Natural killer cell (primary cell): ENCODE results near the gene BTBD7. TPM values are rescaled to one million over a fixed set of nuclear protein-coding genes. Genes with fewer than 3 reads are reported as not detected.

Source experiments
- ATAC-seq, 3 donors: fragments of 150-1000 bp in 2 of 3; fragments of 200-7000 bp in 1 of 3; cut with Tn5 transposase; 1 replicate in 1 of 3; 2 replicates in 2 of 3; pipeline ENCODE4 v1.10.0; 2021; ENCODE audit warnings: mild to moderate bottlenecking in 2 of 3, moderate library complexity in 2 of 3
- DNase-seq, 2 donors: peaks; one replicate each; pipeline versions ENCODE4 v3.0.0 to v3.0.0-alpha.2; 2013 to 2021; ENCODE audit warnings: mixed read lengths in 1 of 2
- H3K27ac ChIP-seq: one replicate; pipeline ENCODE4 v1.5.1; 2013; ENCODE audit warnings: mild to moderate bottlenecking, low read length
- H3K27me3 ChIP-seq: one replicate; pipeline ENCODE4 v1.6.1; 2013; ENCODE audit warnings: low read length; ENCODE audit not compliant: control insufficient read depth, insufficient read depth
- H3K36me3 ChIP-seq: one replicate; pipeline ENCODE4 v1.6.1; 2013; ENCODE audit warnings: low read length; ENCODE audit not compliant: control insufficient read depth, insufficient read depth
- H3K4me1 ChIP-seq: one replicate; pipeline ENCODE4 v1.6.1; 2013; ENCODE audit warnings: low read length; ENCODE audit not compliant: control insufficient read depth, insufficient read depth
- H3K4me3 ChIP-seq: one replicate; pipeline ENCODE4 v1.5.1; 2013; ENCODE audit warnings: low read length
- H3K9me3 ChIP-seq: one replicate; pipeline ENCODE4 v1.6.1; 2013; ENCODE audit warnings: low read length; ENCODE audit not compliant: control insufficient read depth, insufficient read depth
- H3K27ac Mint-ChIP-seq, 2 donors: one replicate each; pipeline ENCODE4 v1.8.0; 2022; ENCODE audit warnings: mild to moderate bottlenecking in 2 of 2, mixed read lengths in 2 of 2, moderate library complexity in 1 of 2
- H3K27me3 Mint-ChIP-seq, 2 donors: one replicate each; pipeline ENCODE4 v1.8.0; 2022; ENCODE audit warnings: low read depth in 2 of 2, mixed read lengths in 2 of 2
- H3K36me3 Mint-ChIP-seq: one replicate; pipeline ENCODE4 v1.8.0; 2022; ENCODE audit warnings: mixed read lengths
- H3K4me1 Mint-ChIP-seq, 2 donors: one replicate each; pipeline ENCODE4 v1.8.0; 2022; ENCODE audit warnings: mixed read lengths in 2 of 2
- H3K4me3 Mint-ChIP-seq: one replicate; pipeline ENCODE4 v1.8.0; 2022; ENCODE audit warnings: mild to moderate bottlenecking, moderate library complexity, mixed read lengths
- H3K9me3 Mint-ChIP-seq, 2 donors: one replicate each; pipeline ENCODE4 v1.8.0; 2022; ENCODE audit warnings: mixed read lengths in 2 of 2
- WGBS: methylation state at CpG from one replicate; pipeline ENCODE4 v1.1.7; 2013; ENCODE audit warnings: missing lambda C conversion rate; ENCODE audit not compliant: insufficient coverage; 5-methylcytosine and 5-hydroxymethylcytosine counted together
- intact Hi-C: fragments of 100-400 bp; cut with micrococcal nuclease; formaldehyde crosslinking; loops from one replicate; pipeline ENCODE4 v1.14.2; 2022
- total RNA-seq, 4 donors: library from RNA; stranded (reverse); fragments of 120-200 nt in 1 of 4; gene quantifications; one replicate each; pipeline versions ENCODE4 v1.2.3 to v1.2.4, GENCODE V29; 2013 to 2022
- TF ChIP-seq, protein P1 (sequence below): fragments of 200-600 bp; IDR thresholded peaks from one replicate; pipeline ENCODE4 v1.8.0; 2022; ENCODE audit warnings: antibody characterized with exemption

The BTBD7 gene
- total RNA-seq, 3 donors from 2014 or later (not counting 1 experiment from before 2014, with no cell fraction given): 32.6 to 41.4 (median 38.7) TPM

- intact Hi-C loops: loop anchor here (1.0 kb wide), 1 partner anchor 22 kb away; the partner anchor contains the start of gene LYSET
- Mint-ChIP-seq H3K4me1 (peaks cover 27 to 43% of the 10 kb centered on the region in 2 donors), H3K36me3 (no peaks in the 10 kb centered on the region), H3K27me3 (no peaks in the 10 kb centered on the region), H3K4me3 (peak overlapping the region; percentile 96), H3K27ac (peak overlapping the region; percentile 92 to 93), H3K9me3 (no peaks in the 10 kb centered on the region)
- no peaks in the 10 kb centered on the region for H3K9me3 ChIP-seq
- H3K27ac ChIP-seq: peak overlapping the region; percentile 69
- under 1% methylated on average over 22 of the region's 23 CpGs for WGBS
- DNase-seq (peak in 1 of 2 donors; percentile 48), ATAC-seq (peak; percentile 14 to 40 (median 32))
- peaks cover 12% of the 10 kb centered on the region for H3K36me3 ChIP-seq
- no peaks in the 10 kb centered on the region for H3K27me3 ChIP-seq
- H3K4me1 ChIP-seq: peaks cover 20% of the 10 kb centered on the region
- TF ChIP-seq, protein P1, sequence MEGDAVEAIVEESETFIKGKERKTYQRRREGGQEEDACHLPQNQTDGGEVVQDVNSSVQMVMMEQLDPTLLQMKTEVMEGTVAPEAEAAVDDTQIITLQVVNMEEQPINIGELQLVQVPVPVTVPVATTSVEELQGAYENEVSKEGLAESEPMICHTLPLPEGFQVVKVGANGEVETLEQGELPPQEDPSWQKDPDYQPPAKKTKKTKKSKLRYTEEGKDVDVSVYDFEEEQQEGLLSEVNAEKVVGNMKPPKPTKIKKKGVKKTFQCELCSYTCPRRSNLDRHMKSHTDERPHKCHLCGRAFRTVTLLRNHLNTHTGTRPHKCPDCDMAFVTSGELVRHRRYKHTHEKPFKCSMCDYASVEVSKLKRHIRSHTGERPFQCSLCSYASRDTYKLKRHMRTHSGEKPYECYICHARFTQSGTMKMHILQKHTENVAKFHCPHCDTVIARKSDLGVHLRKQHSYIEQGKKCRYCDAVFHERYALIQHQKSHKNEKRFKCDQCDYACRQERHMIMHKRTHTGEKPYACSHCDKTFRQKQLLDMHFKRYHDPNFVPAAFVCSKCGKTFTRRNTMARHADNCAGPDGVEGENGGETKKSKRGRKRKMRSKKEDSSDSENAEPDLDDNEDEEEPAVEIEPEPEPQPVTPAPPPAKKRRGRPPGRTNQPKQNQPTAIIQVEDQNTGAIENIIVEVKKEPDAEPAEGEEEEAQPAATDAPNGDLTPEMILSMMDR: no peak
- peak overlapping the region; percentile 86 for H3K4me3 ChIP-seq
Measured at GRCh38 chr14:93207468-93208308, 125.1 kb downstream of the BTBD7 start.

DNA sequence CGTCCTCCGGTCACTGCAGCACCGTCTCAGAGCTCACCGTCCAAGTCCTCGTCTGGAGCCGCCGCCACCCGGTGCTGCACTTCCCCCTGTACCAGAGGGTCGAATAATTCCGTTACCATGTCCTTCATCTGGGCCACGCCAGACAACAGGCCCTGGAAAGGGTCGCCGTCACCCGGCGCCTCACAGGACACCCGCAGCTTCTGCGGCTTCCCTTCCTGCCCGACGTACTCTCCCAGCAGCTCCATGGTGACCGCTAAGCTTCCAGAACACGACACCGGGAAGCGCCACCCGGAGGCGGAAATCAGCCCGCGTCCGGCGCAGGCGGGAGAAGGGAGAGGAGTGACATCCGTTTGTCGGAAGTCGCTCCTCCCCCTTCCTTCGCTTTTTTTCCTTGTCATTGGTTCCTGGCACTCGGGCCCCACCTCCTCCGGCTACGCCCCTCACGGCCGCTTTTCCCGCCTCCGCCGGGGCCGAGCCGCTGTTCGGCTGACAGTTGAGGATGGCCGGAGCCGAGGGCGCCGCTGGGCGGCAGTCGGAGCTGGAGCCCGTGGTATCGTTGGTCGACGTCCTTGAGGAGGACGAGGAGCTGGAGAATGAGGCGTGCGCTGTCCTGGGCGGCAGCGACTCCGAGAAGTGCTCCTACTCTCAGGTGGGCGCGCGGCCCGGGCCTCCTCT is 125.9 kb downstream of the BTBD7 start, which contains the start of the genes GON7 and UBR7:
GON7 (minus strand) TSS at position 273 of the 675 bp plus-strand sequence; CDS start at position 245, 28 bp downstream.
UBR7 (plus strand) TSS at position 464 of the 675 bp plus-strand sequence; CDS start at position 500, 36 bp downstream.
- WGBS: under 1% methylated on average over 65 of the region's 65 CpGs
- peaks cover 27 to 43% of the 10 kb centered on the region in 2 donors for H3K4me1 Mint-ChIP-seq
- H3K4me3 Mint-ChIP-seq: peak within 1 kb of the TSS; percentile 96

GRCh38 chr14:93201155-93201704 is 131.6 kb downstream of the BTBD7 start:
- 81% methylated on average over 2 of the region's 7 CpGs for WGBS
- Histone ChIP-seq H3K4me1 (peaks cover 8% of the 10 kb centered on the region), H3K4me3 (no peak overlapping the region), H3K36me3 (peaks cover 7% of the 10 kb centered on the region), H3K9me3 (no peaks in the 10 kb centered on the region), H3K27me3 (no peaks in the 10 kb centered on the region), H3K27ac (no peak overlapping the region)
- H3K27ac Mint-ChIP-seq: peak overlapping the region in 1 of 2 donors; percentile 62
- intact Hi-C loops: no loop called here
- no peaks in the 10 kb centered on the region for H3K36me3 Mint-ChIP-seq
- H3K9me3 Mint-ChIP-seq: no peaks in the 10 kb centered on the region
- H3K4me1 Mint-ChIP-seq: peaks cover 15 to 23% of the 10 kb centered on the region in 2 donors
- DNase-seq: no peak
- H3K4me3 Mint-ChIP-seq: no peak overlapping the region
- H3K27me3 Mint-ChIP-seq: no peaks in the 10 kb centered on the region
- TF ChIP-seq, protein P1: no peak
- no peak for ATAC-seq

More for the DNA sequence above, 125.9 kb downstream of the BTBD7 start, which contains the start of the genes GON7 and UBR7:
- Histone ChIP-seq H3K36me3 (peaks cover 7% of the 10 kb centered on the region), H3K4me1 (peaks cover 20% of the 10 kb centered on the region), H3K9me3 (no peaks in the 10 kb centered on the region), H3K4me3 (peak within 1 kb of the TSS; percentile 86), H3K27me3 (no peaks in the 10 kb centered on the region), H3K27ac (peak within 1 kb of the TSS; percentile 69)
- H3K36me3 Mint-ChIP-seq: no peaks in the 10 kb centered on the region
- H3K27me3 Mint-ChIP-seq: no peaks in the 10 kb centered on the region
- ATAC-seq: peak; percentile 95 to 98 (median 96)
- TF ChIP-seq, protein P1: peak; percentile 11
- H3K27ac Mint-ChIP-seq: peak within 1 kb of the TSS; percentile 92 to 93
- intact Hi-C loops: loop anchor here (1.0 kb wide), 1 partner anchor 22 kb away; the partner anchor contains the start of gene LYSET
- H3K9me3 Mint-ChIP-seq: no peaks in the 10 kb centered on the region
- DNase-seq: peak; percentile 79 to 95
